HL-60 (cell line): ENCODE data around the gene DNAJA3.

Experiments used
- DNase-seq, 2 experiments: peaks; one replicate each; pipeline ENCODE4 v3.0.0-alpha.2; 2010 to 2020; ENCODE audit warnings: low read depth in 1 of 2, low spot score in 1 of 2
- H3K27ac ChIP-seq: fragments of 250-450 bp; sonication (Bioruptor Pico); replicated peaks from 2 replicates; pipeline ENCODE4 v1.5.1; 2020; ENCODE audit warnings: mild to moderate bottlenecking, moderate library complexity
- H3K27me3 ChIP-seq: fragments of 250-450 bp; sonication (Bioruptor Pico); 2 replicates; pipeline ENCODE4 v1.5.1; 2021; ENCODE audit warnings: mild to moderate bottlenecking, moderate library complexity; ENCODE audit not compliant: insufficient read depth, poor library complexity, severe bottlenecking
- H3K4me3 ChIP-seq: replicated peaks from 2 replicates; pipeline ENCODE4 v1.5.1; 2011; ENCODE audit warnings: mild to moderate bottlenecking, control low read depth, low read length; ENCODE audit not compliant: insufficient read depth
- GABPA ChIP-seq: IDR thresholded peaks from 2 replicates; pipeline ENCODE4 v1.6.1; 2012; ENCODE audit warnings: low read depth
- POLR2AphosphoS5 ChIP-seq: IDR thresholded peaks from 2 replicates; pipeline ENCODE4 v1.6.1; 2012; ENCODE audit warnings: low read depth
- REST ChIP-seq: IDR thresholded peaks from 2 replicates; pipeline ENCODE4 v1.6.1; 2012; ENCODE audit warnings: low read depth; ENCODE audit not compliant: insufficient replicate concordance
- SPI1 ChIP-seq: IDR thresholded peaks from 2 replicates; pipeline ENCODE4 v1.6.1; 2012; ENCODE audit warnings: low read depth, mild to moderate bottlenecking, borderline replicate concordance
- long read RNA-seq: library from polyadenylated mRNA; unstranded; transcript quantifications from one replicate; pipeline ENCODE4 v2.0.0, GENCODE V29; 2020
- TF ChIP-seq, protein P1 (sequence below): IDR thresholded peaks from one replicate; pipeline ENCODE4 v1.5.1; 2011; ENCODE audit warnings: low read length, control low read depth, inconsistent platforms; ENCODE audit not compliant: insufficient read depth

Gene DNAJA3
- long read RNA-seq, transcript DNAJA3-201 (12 exons, 2,763 nt) = minor isoform, 285 of 1,005 reads
- long read RNA-seq, transcript DNAJA3-202 (11 exons, 2,591 nt) = major isoform, 554 of 1,005 reads
- long read RNA-seq, partial matches to known transcripts = 40 of 1,005 reads
- long read RNA-seq, other reads (novel, unspliced or antisense) = 125 of 1,005 reads

DNA sequence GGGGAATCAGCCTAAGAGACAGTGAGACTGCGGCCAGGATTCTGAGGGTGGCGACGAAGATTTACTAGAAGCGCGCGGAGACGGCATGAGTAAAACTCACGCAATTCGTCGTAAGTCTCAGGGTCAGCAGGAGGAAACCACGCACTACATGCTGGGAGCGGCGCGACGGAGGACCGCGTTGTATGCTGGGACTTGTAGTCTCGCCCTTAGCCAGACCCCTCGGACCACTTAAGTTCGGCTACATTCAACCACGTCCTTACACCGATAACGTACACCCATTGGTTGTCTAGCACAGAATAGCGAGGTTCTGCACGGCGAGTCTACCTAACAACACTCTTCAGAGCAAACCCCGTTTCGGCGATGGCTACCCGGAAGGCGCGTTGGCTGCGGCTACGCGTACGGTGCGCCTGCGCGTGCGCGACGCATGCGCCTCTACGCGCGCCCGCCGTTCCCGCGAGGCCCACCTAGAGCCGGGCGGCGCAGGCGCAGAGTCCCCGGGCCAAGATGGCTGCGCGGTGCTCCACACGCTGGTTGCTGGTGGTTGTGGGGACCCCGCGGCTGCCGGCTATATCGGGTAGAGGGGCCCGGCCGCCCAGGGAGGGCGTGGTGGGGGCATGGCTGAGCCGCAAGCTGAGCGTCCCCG lies at the start of gene DNAJA3:
TSS of gene DNAJA3 (plus strand) at position 491 of the 643 bp plus-strand sequence. CDS start at position 505, 14 bp downstream.
- H3K27me3 ChIP-seq = no peaks in the 10 kb centered on the region
- H3K4me3 ChIP-seq = peak within 1 kb of the TSS; percentile 94
- TF ChIP-seq GABPA = no peak
- no peak for TF ChIP-seq SPI1
- peak; percentile 80 for TF ChIP-seq POLR2AphosphoS5
- TF ChIP-seq REST = peak; percentile 73
- TF ChIP-seq, protein P1, sequence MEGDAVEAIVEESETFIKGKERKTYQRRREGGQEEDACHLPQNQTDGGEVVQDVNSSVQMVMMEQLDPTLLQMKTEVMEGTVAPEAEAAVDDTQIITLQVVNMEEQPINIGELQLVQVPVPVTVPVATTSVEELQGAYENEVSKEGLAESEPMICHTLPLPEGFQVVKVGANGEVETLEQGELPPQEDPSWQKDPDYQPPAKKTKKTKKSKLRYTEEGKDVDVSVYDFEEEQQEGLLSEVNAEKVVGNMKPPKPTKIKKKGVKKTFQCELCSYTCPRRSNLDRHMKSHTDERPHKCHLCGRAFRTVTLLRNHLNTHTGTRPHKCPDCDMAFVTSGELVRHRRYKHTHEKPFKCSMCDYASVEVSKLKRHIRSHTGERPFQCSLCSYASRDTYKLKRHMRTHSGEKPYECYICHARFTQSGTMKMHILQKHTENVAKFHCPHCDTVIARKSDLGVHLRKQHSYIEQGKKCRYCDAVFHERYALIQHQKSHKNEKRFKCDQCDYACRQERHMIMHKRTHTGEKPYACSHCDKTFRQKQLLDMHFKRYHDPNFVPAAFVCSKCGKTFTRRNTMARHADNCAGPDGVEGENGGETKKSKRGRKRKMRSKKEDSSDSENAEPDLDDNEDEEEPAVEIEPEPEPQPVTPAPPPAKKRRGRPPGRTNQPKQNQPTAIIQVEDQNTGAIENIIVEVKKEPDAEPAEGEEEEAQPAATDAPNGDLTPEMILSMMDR = no peak
- peak; percentile 94 to 96 for DNase-seq
- H3K27ac ChIP-seq = peak within 1 kb of the TSS; percentile 94

DNA sequence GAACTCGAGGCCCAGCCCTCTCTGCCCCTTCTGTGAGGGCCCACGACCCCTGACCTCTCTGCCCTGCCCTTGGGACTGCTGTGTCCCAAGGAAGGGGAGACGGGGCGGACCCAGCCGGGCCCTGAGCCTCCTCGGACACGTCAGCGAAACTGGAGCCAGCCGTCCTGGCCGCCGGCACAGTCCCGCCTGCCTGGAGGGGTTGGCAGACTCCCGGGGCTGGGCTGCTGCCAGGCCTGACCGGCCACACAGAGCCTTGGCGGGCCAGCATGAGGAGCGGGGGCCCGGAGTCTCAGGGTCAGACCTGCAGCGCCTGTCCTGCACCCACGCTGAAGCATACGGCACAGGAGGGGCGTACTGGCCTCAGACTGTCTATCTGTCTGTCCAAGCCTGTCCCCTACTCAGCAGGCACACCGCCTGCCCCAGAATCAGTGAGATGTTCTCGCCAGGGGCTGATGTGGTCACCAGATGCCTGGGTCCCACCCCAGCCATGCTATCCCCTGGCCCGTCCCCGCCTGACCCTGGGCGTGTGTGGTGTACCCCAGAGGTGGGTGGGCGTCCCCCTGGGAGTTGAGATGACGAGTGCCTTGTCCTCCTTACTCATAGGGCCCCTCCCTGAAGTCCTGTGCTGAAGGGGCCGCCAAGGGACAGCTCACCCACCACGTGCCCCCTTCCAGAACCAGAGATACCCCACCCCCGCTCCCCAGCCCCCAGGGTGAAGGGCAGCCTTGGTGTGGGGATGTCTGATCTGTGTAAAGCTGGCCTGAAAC lies 49.4 kb upstream of the DNAJA3 start:
- H3K27ac ChIP-seq = no peak overlapping the region
- no peaks in the 10 kb centered on the region for H3K27me3 ChIP-seq
- no peak overlapping the region for H3K4me3 ChIP-seq
- no peak for DNase-seq
- TF ChIP-seq, protein P1 = no peak
- TF ChIP-seq SPI1 = no peak
- no peak for TF ChIP-seq POLR2AphosphoS5
- no peak for TF ChIP-seq REST
- TF ChIP-seq GABPA = no peak

- Histone ChIP-seq H3K27me3 (no peaks in the 10 kb centered on the region), H3K4me3 (no peak overlapping the region), H3K27ac (no peak overlapping the region)
- no peak for DNase-seq
- TF ChIP-seq POLR2AphosphoS5 (no peak), SPI1 (no peak), REST (no peak), GABPA (no peak)
- TF ChIP-seq, protein P1 = no peak
Measured at GRCh38 chr16:4376893-4377572, 48.6 kb upstream of the DNAJA3 start.
